Calu3 (cell line): ENCODE data around the gene NDFIP2. TPM values are rescaled to one million over a fixed set of nuclear protein-coding genes. Genes with fewer than 3 reads are reported as not detected.

Experiments
- BruUV-seq: library from RNA; stranded (reverse); fragments of 400-500 nt; replicated peaks from 2 replicates; lab custom pipeline; 2021; lab: Mats Ljungman, UMichigan
- CTCF ChIA-PET: fragments of 300-600 bp; sonication (Branson Sonifier 250); formaldehyde crosslinking; loops from one replicate; lab custom pipeline; 2022; ENCODE audit warnings: antibody characterized with exemption; lab: Charles Lee
- DNase-seq: peaks from one replicate; pipeline ENCODE4 v3.0.0; 2022
- H3K27ac Mint-ChIP-seq: one replicate; pipeline ENCODE4 v1.8.0; 2022; ENCODE audit warnings: mixed read lengths; ENCODE audit not compliant: unreplicated experiment
- H3K27me3 Mint-ChIP-seq: one replicate; pipeline ENCODE4 v1.8.0; 2022; ENCODE audit warnings: mixed read lengths; ENCODE audit not compliant: unreplicated experiment
- H3K36me3 Mint-ChIP-seq: one replicate; pipeline ENCODE4 v1.8.0; 2022; ENCODE audit warnings: mild to moderate bottlenecking, moderate library complexity, mixed read lengths; ENCODE audit not compliant: insufficient read depth, unreplicated experiment
- H3K4me1 Mint-ChIP-seq: one replicate; pipeline ENCODE4 v1.8.0; 2022; ENCODE audit warnings: mild to moderate bottlenecking, low read depth, mixed read lengths; ENCODE audit not compliant: unreplicated experiment
- H3K4me3 Mint-ChIP-seq: one replicate; pipeline ENCODE4 v1.8.0; 2022; ENCODE audit warnings: mild to moderate bottlenecking, low read depth, moderate library complexity, mixed read lengths; ENCODE audit not compliant: unreplicated experiment
- H3K9me3 Mint-ChIP-seq: one replicate; pipeline ENCODE4 v1.8.0; 2022; ENCODE audit warnings: low read depth, mixed read lengths; ENCODE audit not compliant: unreplicated experiment
- intact Hi-C: fragments of 100-400 bp; cut with micrococcal nuclease; formaldehyde crosslinking; loops from one replicate; pipeline ENCODE4 v1.10.0; 2022; ENCODE audit not compliant: unreplicated experiment
- total RNA-seq: library from RNA; stranded (reverse); gene quantifications from 2 replicates; pipeline ENCODE4 v1.2.3, GENCODE V29; 2022
- TF ChIP-seq, protein P1 (sequence below): fragments of 200-600 bp; IDR thresholded peaks from one replicate; pipeline ENCODE4 v1.8.0; 2022; ENCODE audit warnings: antibody characterized with exemption; ENCODE audit not compliant: unreplicated experiment

The NDFIP2 gene
- total RNA-seq, 1 experiment from 2014 or later = 26.7 TPM

DNA sequence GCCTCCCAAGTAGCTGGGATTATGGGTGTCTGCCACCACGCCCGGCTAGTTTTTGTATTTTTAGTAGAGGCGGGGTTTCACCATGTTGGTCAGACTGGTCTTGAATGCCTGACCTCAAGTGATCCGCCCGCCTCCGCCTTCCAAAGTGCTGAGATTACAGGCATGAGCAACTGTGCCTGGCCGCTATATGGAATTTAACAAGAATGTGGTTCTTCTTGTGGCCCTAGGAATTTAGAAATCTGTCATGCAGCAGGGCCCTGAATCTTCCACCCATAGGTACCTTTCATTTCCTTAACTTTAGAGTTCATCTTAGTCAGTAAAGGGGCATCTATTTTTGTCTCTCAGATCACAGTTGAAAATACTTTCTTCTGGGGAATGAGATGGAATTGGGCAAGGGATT is 25.6 kb upstream of the NDFIP2 start:
- no peak for DNase-seq
- H3K36me3 Mint-ChIP-seq = no peaks in the 10 kb centered on the region
- CTCF ChIA-PET = no interaction called here
- H3K4me1 Mint-ChIP-seq = no peaks in the 10 kb centered on the region
- TF ChIP-seq, protein P1, sequence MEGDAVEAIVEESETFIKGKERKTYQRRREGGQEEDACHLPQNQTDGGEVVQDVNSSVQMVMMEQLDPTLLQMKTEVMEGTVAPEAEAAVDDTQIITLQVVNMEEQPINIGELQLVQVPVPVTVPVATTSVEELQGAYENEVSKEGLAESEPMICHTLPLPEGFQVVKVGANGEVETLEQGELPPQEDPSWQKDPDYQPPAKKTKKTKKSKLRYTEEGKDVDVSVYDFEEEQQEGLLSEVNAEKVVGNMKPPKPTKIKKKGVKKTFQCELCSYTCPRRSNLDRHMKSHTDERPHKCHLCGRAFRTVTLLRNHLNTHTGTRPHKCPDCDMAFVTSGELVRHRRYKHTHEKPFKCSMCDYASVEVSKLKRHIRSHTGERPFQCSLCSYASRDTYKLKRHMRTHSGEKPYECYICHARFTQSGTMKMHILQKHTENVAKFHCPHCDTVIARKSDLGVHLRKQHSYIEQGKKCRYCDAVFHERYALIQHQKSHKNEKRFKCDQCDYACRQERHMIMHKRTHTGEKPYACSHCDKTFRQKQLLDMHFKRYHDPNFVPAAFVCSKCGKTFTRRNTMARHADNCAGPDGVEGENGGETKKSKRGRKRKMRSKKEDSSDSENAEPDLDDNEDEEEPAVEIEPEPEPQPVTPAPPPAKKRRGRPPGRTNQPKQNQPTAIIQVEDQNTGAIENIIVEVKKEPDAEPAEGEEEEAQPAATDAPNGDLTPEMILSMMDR = no peak
- no peaks in the 10 kb centered on the region for H3K27me3 Mint-ChIP-seq
- no peak overlapping the region for H3K4me3 Mint-ChIP-seq
- BruUV-seq = no TSS peak
- no peaks in the 10 kb centered on the region for H3K9me3 Mint-ChIP-seq
- H3K27ac Mint-ChIP-seq = no peak overlapping the region
- intact Hi-C loops = no loop called here

DNA sequence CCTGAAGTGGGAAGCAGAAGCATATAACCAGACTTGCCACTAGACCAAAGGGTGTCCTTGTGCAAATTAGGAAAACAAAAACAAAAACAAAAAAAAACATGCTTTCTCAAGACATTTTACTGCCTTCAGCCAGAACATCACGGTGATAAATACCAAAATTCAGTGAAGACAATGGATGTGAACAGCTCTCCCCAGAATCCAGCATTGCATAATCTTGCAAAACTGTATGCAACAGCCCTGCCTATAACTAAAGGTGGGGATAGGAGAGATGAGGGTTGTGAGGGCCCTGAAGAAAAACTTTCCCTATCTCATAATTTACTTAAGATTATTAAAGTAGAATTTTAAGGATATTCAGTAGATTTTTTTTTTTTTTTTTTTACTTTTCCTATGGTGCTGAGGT is 24.9 kb upstream of the NDFIP2 start:
- Mint-ChIP-seq H3K27ac (no peak overlapping the region), H3K9me3 (no peaks in the 10 kb centered on the region), H3K27me3 (no peaks in the 10 kb centered on the region), H3K36me3 (no peaks in the 10 kb centered on the region), H3K4me1 (no peaks in the 10 kb centered on the region), H3K4me3 (no peak overlapping the region)
- intact Hi-C loops = no loop called here
- no peak for DNase-seq
- TF ChIP-seq, protein P1 = no peak
- no TSS peak for BruUV-seq
- CTCF ChIA-PET = no interaction called here

DNA sequence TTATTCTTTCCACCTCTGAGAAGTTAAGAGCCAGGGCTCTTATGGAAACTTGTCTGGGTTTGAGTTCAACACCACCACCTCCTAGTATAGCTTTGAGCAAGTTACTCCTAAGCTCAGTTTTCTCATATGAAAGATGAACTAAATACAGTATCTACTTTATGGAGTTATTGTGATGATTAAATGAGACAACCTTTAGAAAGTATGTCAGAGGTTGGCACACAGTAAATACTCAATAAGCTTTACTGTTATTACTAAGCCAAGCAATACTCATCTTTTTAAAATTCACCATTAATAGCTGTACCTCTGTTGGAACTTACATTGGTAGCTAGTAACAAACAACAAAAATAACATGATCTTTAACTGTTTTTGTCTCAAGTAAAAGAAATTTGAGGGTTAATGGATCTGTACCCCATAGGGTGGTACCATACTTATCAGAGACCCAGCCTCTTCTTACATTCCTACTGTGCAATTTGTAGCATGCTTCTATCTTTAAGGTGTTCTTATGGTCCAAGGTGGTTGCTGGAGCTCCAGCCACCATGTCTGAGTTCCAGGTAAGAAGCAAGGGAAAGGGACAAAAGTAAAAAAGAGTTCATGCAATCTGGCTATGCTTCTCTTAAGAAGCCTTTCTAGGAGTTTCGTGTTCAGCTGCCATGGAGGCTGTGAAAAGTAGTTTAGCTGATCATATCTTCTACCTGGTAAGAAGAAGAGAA is 24.1 kb upstream of the NDFIP2 start:
- no TSS peak for BruUV-seq
- H3K9me3 Mint-ChIP-seq = no peaks in the 10 kb centered on the region
- intact Hi-C loops = no loop called here
- no peak overlapping the region for H3K27ac Mint-ChIP-seq
- DNase-seq = no peak
- H3K4me3 Mint-ChIP-seq = no peak overlapping the region
- TF ChIP-seq, protein P1 = no peak
- CTCF ChIA-PET = no interaction called here
- H3K36me3 Mint-ChIP-seq = no peaks in the 10 kb centered on the region
- no peaks in the 10 kb centered on the region for H3K27me3 Mint-ChIP-seq
- no peaks in the 10 kb centered on the region for H3K4me1 Mint-ChIP-seq

DNA sequence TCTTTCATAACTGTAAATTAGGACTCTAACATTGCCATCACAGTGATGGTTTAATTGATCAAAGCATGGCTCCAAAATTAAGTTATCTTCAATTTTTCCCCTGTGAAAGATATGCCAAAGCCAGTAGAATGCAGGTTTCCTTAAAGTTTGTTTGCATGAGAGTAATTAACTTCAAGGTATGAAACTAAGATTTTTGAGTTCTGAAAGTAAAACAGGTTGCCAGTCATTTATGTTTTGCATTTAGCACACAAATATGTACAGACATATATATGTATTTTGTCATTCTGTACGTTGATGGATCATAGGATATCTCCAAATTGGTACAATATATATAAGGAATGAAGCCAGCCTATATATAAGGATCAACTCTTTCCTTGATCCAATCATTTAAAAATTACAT is 23.6 kb upstream of the NDFIP2 start:
- Mint-ChIP-seq H3K27ac (no peak overlapping the region), H3K9me3 (no peaks in the 10 kb centered on the region), H3K36me3 (no peaks in the 10 kb centered on the region), H3K4me1 (no peaks in the 10 kb centered on the region), H3K4me3 (no peak overlapping the region), H3K27me3 (no peaks in the 10 kb centered on the region)
- intact Hi-C loops = no loop called here
- DNase-seq = no peak
- CTCF ChIA-PET = no interaction called here
- TF ChIP-seq, protein P1 = no peak
- no TSS peak for BruUV-seq
